Ascending aorta (tissue), 2 donors: ENCODE measurements around the gene TNKS1BP1. TPM values are rescaled to one million over a fixed set of nuclear protein-coding genes. Genes with fewer than 3 reads are reported as not detected.
"Not testable (repeated sequence)": the region's sequence is repeated elsewhere in the genome, so short reads cannot be mapped to it uniquely, and the experiment has no call there.

Experiments
- DNase-seq, 2 donors: peaks; one replicate each; pipeline ENCODE4 v3.0.0-alpha.2; 2019; ENCODE audit warnings: low spot score in 2 of 2
- H3K27ac ChIP-seq, 2 donors: fragments of 200-600 bp; sonication (generic); one replicate each; pipeline ENCODE4 v1.5.1; 2016 to 2017; ENCODE audit warnings: mild to moderate bottlenecking in 1 of 2
- H3K27me3 ChIP-seq: fragments of 200-600 bp; sonication (generic); one replicate; pipeline ENCODE4 v1.5.1; 2017
- H3K36me3 ChIP-seq, 2 donors: fragments of 200-600 bp; sonication (generic); one replicate each; pipeline ENCODE4 v1.5.1; 2016
- H3K4me1 ChIP-seq, 2 donors: fragments of 200-600 bp; sonication (generic); one replicate each; pipeline ENCODE4 v1.5.1; 2016 to 2017; ENCODE audit warnings: mild to moderate bottlenecking in 1 of 2
- H3K4me3 ChIP-seq, 2 donors: fragments of 200-600 bp; sonication (generic); one replicate each; pipeline ENCODE4 v1.5.1; 2016 to 2017; ENCODE audit warnings: mild to moderate bottlenecking in 1 of 2
- H3K9me3 ChIP-seq, 2 donors: fragments of 200-600 bp; sonication (generic); one replicate each; pipeline ENCODE4 v1.5.1; 2016
- CTCF ChIP-seq, 3 experiments: fragments of 200-600 bp in 2 of 3; fragments of 450-650 bp in 1 of 3; sonication (generic) in 2 of 3; IDR thresholded peaks; one replicate each; pipeline ENCODE4 v1.5.1; 2016 to 2019; ENCODE audit warnings: antibody characterized with exemption in 3 of 3, mild to moderate bottlenecking in 1 of 3, moderate library complexity in 1 of 3
- intact Hi-C: fragments of 100-400 bp; cut with DNase I; formaldehyde crosslinking; loops from one replicate; pipeline ENCODE4 v1.15.1; 2023
- total RNA-seq: library from RNA; depleted of rRNA; stranded (reverse); fragments of >200 nt; gene quantifications from one replicate; pipeline ENCODE4 v1.1.0, GENCODE V29; 2016

The TNKS1BP1 gene
- total RNA-seq, 1 donor from 2014 or later = 131 TPM

GRCh38 chr11:57288771-57289579 is 35.8 kb downstream of the TNKS1BP1 start:
- Histone ChIP-seq H3K4me1 (no peaks in the 10 kb centered on the region), H3K27me3 (no peaks in the 10 kb centered on the region), H3K36me3 (no peaks in the 10 kb centered on the region), H3K27ac (no peak overlapping the region), H3K4me3 (no peak overlapping the region), H3K9me3 (no peaks in the 10 kb centered on the region)
- no peak for TF ChIP-seq CTCF (IDR thresholded peaks at IDR 0.05)
- DNase-seq = peak in 1 of 2 donors; percentile 58
- intact Hi-C loops = no loop called here

- no peaks in the 10 kb centered on the region for H3K4me1 ChIP-seq
- no peak overlapping the region for H3K27ac ChIP-seq
- intact Hi-C loops = no loop called here
- H3K36me3 ChIP-seq = no peaks in the 10 kb centered on the region
- H3K9me3 ChIP-seq = no peaks in the 10 kb centered on the region
- H3K27me3 ChIP-seq = no peaks in the 10 kb centered on the region
- DNase-seq = peak in 1 of 2 donors; percentile 27
- no peak overlapping the region for H3K4me3 ChIP-seq
- TF ChIP-seq CTCF (IDR thresholded peaks at IDR 0.05) = no peak
These were observed 36.9 kb downstream of the TNKS1BP1 start for GRCh38 chr11:57287884-57288283.

GRCh38 chr11:57283231-57283990 is 41.3 kb downstream of the TNKS1BP1 start:
- Histone ChIP-seq H3K4me1 (no peaks in the 10 kb centered on the region), H3K27me3 (no peaks in the 10 kb centered on the region), H3K27ac (no peak overlapping the region), H3K9me3 (no peaks in the 10 kb centered on the region), H3K36me3 (no peaks in the 10 kb centered on the region), H3K4me3 (no peak overlapping the region)
- TF ChIP-seq CTCF (IDR thresholded peaks at IDR 0.05) = no peak
- intact Hi-C loops = no loop called here
- DNase-seq = no peak

- H3K9me3 ChIP-seq, H3K27me3 ChIP-seq, H3K4me3 ChIP-seq, intact Hi-C loops, H3K4me1 ChIP-seq, DNase-seq, H3K36me3 ChIP-seq, H3K27ac ChIP-seq: not testable (repeated sequence)
These were observed 43.2 kb downstream of the TNKS1BP1 start for GRCh38 chr11:57281546-57281945.

GRCh38 chr11:57279116-57279515 is 45.6 kb downstream of the TNKS1BP1 start:
- no peaks in the 10 kb centered on the region for H3K9me3 ChIP-seq
- H3K4me3 ChIP-seq = no peak overlapping the region
- H3K36me3 ChIP-seq = no peaks in the 10 kb centered on the region
- no peak overlapping the region for H3K27ac ChIP-seq
- DNase-seq = no peak
- no peak for TF ChIP-seq CTCF (IDR thresholded peaks at IDR 0.05)
- intact Hi-C loops = no loop called here
- no peaks in the 10 kb centered on the region for H3K4me1 ChIP-seq
- H3K27me3 ChIP-seq = no peaks in the 10 kb centered on the region

GRCh38 chr11:57278721-57279095 is 46.0 kb downstream of the TNKS1BP1 start:
- no peak overlapping the region for H3K4me3 ChIP-seq
- no peaks in the 10 kb centered on the region for H3K4me1 ChIP-seq
- H3K9me3 ChIP-seq = peaks cover 0 to under 1% of the 10 kb centered on the region in 2 donors
- no peaks in the 10 kb centered on the region for H3K36me3 ChIP-seq
- H3K27ac ChIP-seq = no peak overlapping the region
- TF ChIP-seq CTCF (IDR thresholded peaks at IDR 0.05) = no peak
- no peak for DNase-seq
- no peaks in the 10 kb centered on the region for H3K27me3 ChIP-seq
- intact Hi-C loops = loop anchor here (1.0 kb wide), 1 partner anchor 437 kb away; no protein-coding TSS in a partner anchor
